HK-2 (cell line): ENCODE data around the gene PTPRG.
A peak's percentile ranks its signal among the peaks of the same experiment; 100 is the strongest.

ENCODE experiments used
- DNase-seq: peaks from one replicate; pipeline ENCODE4 v3.0.0-alpha.2; 2018; ENCODE audit not compliant: unreplicated experiment

The PTPRG gene

GRCh38 chr3:62265528-62265927 lies 704.2 kb downstream of the PTPRG start:
- no peak for DNase-seq

GRCh38 chr3:62266668-62267283 lies 705.4 kb downstream of the PTPRG start:
- no peak for DNase-seq

- DNase-seq, result no peak
Measured at GRCh38 chr3:62276658-62277180, 715.3 kb downstream of the PTPRG start.

GRCh38 chr3:62277450-62277849 lies 716.1 kb downstream of the PTPRG start:
- no peak for DNase-seq

GRCh38 chr3:62277986-62278385 lies 716.6 kb downstream of the PTPRG start:
- DNase-seq, result no peak

- no peak for DNase-seq
Measured at GRCh38 chr3:62281726-62282125, 720.4 kb downstream of the PTPRG start.

- no peak for DNase-seq
Measured at GRCh38 chr3:62284442-62284841, 723.1 kb downstream of the PTPRG start.

GRCh38 chr3:62287392-62287927 lies 726.1 kb downstream of the PTPRG start:
- DNase-seq, result no peak

GRCh38 chr3:62289922-62290321 lies 728.6 kb downstream of the PTPRG start:
- DNase-seq, result no peak

- no peak for DNase-seq
Measured at GRCh38 chr3:62293051-62293780, 731.8 kb downstream of the PTPRG start.

- no peak for DNase-seq
Measured at GRCh38 chr3:62295571-62295970, 734.2 kb downstream of the PTPRG start.

GRCh38 chr3:62300617-62301016 lies 739.2 kb downstream of the PTPRG start:
- no peak for DNase-seq

GRCh38 chr3:62312201-62312600 lies 750.8 kb downstream of the PTPRG start:
- no peak for DNase-seq

- DNase-seq, result no peak
Measured at GRCh38 chr3:62316525-62316924, 755.2 kb downstream of the PTPRG start.

- DNase-seq, result no peak
Measured at GRCh38 chr3:62318365-62318751, 757.0 kb downstream of the PTPRG start.

GRCh38 chr3:62318752-62319569 lies 757.6 kb downstream of the PTPRG start:
- DNase-seq, result peak; percentile 91

- no peak for DNase-seq
Measured at GRCh38 chr3:62319570-62320243, 758.3 kb downstream of the PTPRG start.

GRCh38 chr3:62323241-62323640 lies 761.9 kb downstream of the PTPRG start:
- no peak for DNase-seq

GRCh38 chr3:62325896-62326295 lies 764.5 kb downstream of the PTPRG start:
- no peak for DNase-seq

- DNase-seq, result no peak
Measured at GRCh38 chr3:62329971-62330370, 768.6 kb downstream of the PTPRG start.

GRCh38 chr3:62332017-62332416 lies 770.6 kb downstream of the PTPRG start:
- DNase-seq, result no peak

- DNase-seq, result no peak
Measured at GRCh38 chr3:62332835-62333244, 771.5 kb downstream of the PTPRG start.
